GM12873 (cell line): ENCODE results near the gene FOXL1.

ENCODE experiments used
- CTCF ChIP-seq: IDR thresholded peaks from 2 replicates; pipeline ENCODE4 v1.5.1; 2012; ENCODE audit warnings: low read depth, mild to moderate bottlenecking, moderate library complexity, low read length, control low read depth; ENCODE audit not compliant: insufficient read depth; ENCODE audit errors: missing control alignments

FOXL1 gene

GRCh38 chr16:86571530-86571915 lies 6.8 kb upstream of the FOXL1 start:
- no peak for TF ChIP-seq CTCF

GRCh38 chr16:86572041-86572521 lies 6.3 kb upstream of the FOXL1 start:
- TF ChIP-seq CTCF = no peak

GRCh38 chr16:86572606-86573005 lies 5.7 kb upstream of the FOXL1 start:
- TF ChIP-seq CTCF = no peak

GRCh38 chr16:86573215-86573614 lies 5.1 kb upstream of the FOXL1 start:
- TF ChIP-seq CTCF = no peak

GRCh38 chr16:86573646-86574508 lies 4.5 kb upstream of the FOXL1 start:
- no peak for TF ChIP-seq CTCF

GRCh38 chr16:86574646-86575045 lies 3.7 kb upstream of the FOXL1 start:
- TF ChIP-seq CTCF = no peak

GRCh38 chr16:86575095-86575685 lies 3.2 kb upstream of the FOXL1 start:
- no peak for TF ChIP-seq CTCF
